ENCODE measurements around the gene WBP1L.
"Not testable (repeated sequence)": the region's sequence is repeated elsewhere in the genome, so short reads cannot be mapped to it uniquely, and the experiment has no call there.

The WBP1L gene

GRCh38 chr10:102723989-102724388 lies 19.8 kb upstream of the WBP1L start:
- no peak for DNase-seq (ENCODE audit: low read depth)

GRCh38 chr10:102726274-102726673 lies 17.5 kb upstream of the WBP1L start:
- DNase-seq (ENCODE audit: low read depth) = no peak

GRCh38 chr10:102727037-102727818 lies 16.5 kb upstream of the WBP1L start:
- DNase-seq (ENCODE audit: low read depth) = no peak

GRCh38 chr10:102729029-102730026 lies 14.4 kb upstream of the WBP1L start:
- no peak for DNase-seq (ENCODE audit: low read depth)

GRCh38 chr10:102731222-102731800 lies 12.4 kb upstream of the WBP1L start:
- no peak for DNase-seq (ENCODE audit: low read depth)

GRCh38 chr10:102732661-102733060 lies 11.1 kb upstream of the WBP1L start:
- no peak for DNase-seq (ENCODE audit: low read depth)

- no peak for DNase-seq (ENCODE audit: low read depth)
Observed at GRCh38 chr10:102735065-102735562, 8.6 kb upstream of the WBP1L start.

GRCh38 chr10:102738692-102739121 lies 5.0 kb upstream of the WBP1L start:
- no peak for DNase-seq (ENCODE audit: low read depth)

- DNase-seq (ENCODE audit: low read depth) = no peak
Observed at GRCh38 chr10:102740229-102740628, 3.5 kb upstream of the WBP1L start.

- no peak for DNase-seq (ENCODE audit: low read depth)
Observed at GRCh38 chr10:102741726-102742237, 2.0 kb upstream of the WBP1L start.

GRCh38 chr10:102742313-102742712 lies 1.4 kb upstream of the WBP1L start:
- DNase-seq (ENCODE audit: low read depth) = not testable (repeated sequence)

- no peak for DNase-seq (ENCODE audit: low read depth)
Observed at GRCh38 chr10:102743078-102743587, 615 bp upstream of the WBP1L start.

GRCh38 chr10:102744374-102745051 lies 765 bp downstream of the WBP1L start:
- DNase-seq (ENCODE audit: low read depth) = no peak

GRCh38 chr10:102745157-102745556 lies 1.4 kb downstream of the WBP1L start:
- DNase-seq (ENCODE audit: low read depth) = no peak

- no peak for DNase-seq (ENCODE audit: low read depth)
Observed at GRCh38 chr10:102752266-102752930, 8.7 kb downstream of the WBP1L start.

GRCh38 chr10:102752934-102753664 lies 9.4 kb downstream of the WBP1L start:
- DNase-seq (ENCODE audit: low read depth) = no peak

GRCh38 chr10:102753718-102754117 lies 10.0 kb downstream of the WBP1L start:
- DNase-seq (ENCODE audit: low read depth) = no peak

GRCh38 chr10:102757323-102757722 lies 13.6 kb downstream of the WBP1L start:
- no peak for DNase-seq (ENCODE audit: low read depth)

- no peak for DNase-seq (ENCODE audit: low read depth)
Observed at GRCh38 chr10:102758240-102758932, 14.6 kb downstream of the WBP1L start.
